ENCODE measurements around the gene PRND. TPM values are rescaled to one million over a fixed set of nuclear protein-coding genes. Genes with fewer than 3 reads are reported as not detected.

The PRND gene
- total and polyA plus RNA-seq, 8 donors: 15.4 to 25.7 (median 19.5) TPM; not detected in 2

DNA sequence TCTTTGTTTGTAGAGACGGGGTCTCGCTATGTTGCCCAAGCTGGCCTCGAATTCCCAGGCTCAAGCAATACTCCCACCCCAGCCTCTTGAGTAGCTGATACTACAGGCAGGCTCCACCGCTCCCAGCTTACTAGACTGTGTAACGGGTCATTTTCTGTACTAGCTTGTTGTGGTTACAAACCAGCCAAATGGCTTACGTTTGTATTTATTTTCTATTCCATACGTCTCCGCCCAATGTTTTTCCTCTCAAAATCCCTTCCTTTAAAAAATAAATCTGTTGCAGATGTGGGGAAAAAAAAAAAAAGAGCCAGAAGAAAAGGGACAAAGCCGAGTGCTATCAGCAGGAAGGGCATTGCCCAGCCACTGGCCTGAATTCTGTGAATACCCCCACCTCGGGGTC, 41.6 kb downstream of the PRND start:
- DNase-seq (no peak), ATAC-seq (no peak)
- H3K36me3 ChIP-seq: no peaks in the 10 kb centered on the region
- H3K27me3 ChIP-seq: no peaks in the 10 kb centered on the region
- H3K9me3 ChIP-seq: no peaks in the 10 kb centered on the region
- H3K27ac ChIP-seq: no peak overlapping the region
- intact Hi-C loops (cut with DNase I): no loop called here
- peaks cover 0 to 42% of the 10 kb centered on the region in 2 donors for H3K4me1 ChIP-seq
- H3K4me3 ChIP-seq: no peak overlapping the region
- TF ChIP-seq CTCF (IDR thresholded peaks at IDR 0.05): no peak

DNA sequence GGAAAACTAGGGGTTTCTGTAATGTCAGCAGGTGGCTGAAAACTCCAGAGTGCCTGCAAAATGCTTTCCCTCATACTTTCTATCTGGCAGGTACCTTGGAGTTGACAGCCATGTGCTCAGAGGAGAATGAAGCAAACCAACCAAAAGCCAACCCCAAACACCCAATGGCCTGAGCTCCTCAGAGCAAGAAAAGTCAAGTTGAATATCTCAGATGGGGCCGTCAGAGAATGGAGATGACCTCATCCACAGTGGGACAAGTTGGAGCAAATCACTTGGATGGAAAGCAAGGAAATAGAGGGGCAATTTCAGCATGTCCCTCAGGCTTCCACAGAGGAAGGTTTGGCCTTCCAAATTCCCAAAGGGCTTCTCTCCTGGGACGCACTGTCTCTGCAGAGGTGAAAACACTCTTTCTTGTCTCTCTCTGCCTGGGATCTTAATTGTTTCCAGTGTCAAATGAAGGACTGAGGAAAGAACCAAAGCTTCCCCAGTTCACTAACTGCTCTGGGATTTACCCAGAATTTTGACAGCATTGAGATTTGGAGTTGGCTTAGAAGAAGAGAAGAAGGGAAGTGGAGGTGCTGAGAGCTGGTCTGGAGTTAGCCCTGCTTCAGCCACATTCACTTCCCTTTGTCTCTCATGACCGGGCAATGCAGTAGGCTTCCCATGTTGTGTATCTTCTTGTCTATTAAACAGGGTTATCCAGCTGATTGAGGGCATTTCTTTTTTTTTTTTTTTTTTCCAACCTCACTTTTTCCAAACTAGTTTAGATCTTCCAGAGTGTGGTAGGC, 42.2 kb downstream of the PRND start:
- H3K27ac ChIP-seq: no peak overlapping the region
- H3K4me3 ChIP-seq: no peak overlapping the region
- no peak for TF ChIP-seq CTCF (IDR thresholded peaks at IDR 0.05)
- H3K4me1 ChIP-seq: peaks cover 0 to 42% of the 10 kb centered on the region in 2 donors
- DNase-seq: no peak
- H3K9me3 ChIP-seq: no peaks in the 10 kb centered on the region
- intact Hi-C loops (cut with DNase I): no loop called here
- no peaks in the 10 kb centered on the region for H3K36me3 ChIP-seq
- H3K27me3 ChIP-seq: no peaks in the 10 kb centered on the region
- ATAC-seq: peak; percentile 8

- Histone ChIP-seq H3K4me3 (no peak overlapping the region), H3K9me3 (no peaks in the 10 kb centered on the region), H3K36me3 (no peaks in the 10 kb centered on the region), H3K27ac (no peak overlapping the region), H3K4me1 (peaks cover 0 to 42% of the 10 kb centered on the region in 2 donors), H3K27me3 (no peaks in the 10 kb centered on the region)
- TF ChIP-seq CTCF (IDR thresholded peaks at IDR 0.05): no peak
- DNase-seq: no peak
- no peak for ATAC-seq
- intact Hi-C loops (cut with DNase I): no loop called here
These were observed 43.1 kb downstream of the PRND start for GRCh38 chr20:4764805-4765204.

DNA sequence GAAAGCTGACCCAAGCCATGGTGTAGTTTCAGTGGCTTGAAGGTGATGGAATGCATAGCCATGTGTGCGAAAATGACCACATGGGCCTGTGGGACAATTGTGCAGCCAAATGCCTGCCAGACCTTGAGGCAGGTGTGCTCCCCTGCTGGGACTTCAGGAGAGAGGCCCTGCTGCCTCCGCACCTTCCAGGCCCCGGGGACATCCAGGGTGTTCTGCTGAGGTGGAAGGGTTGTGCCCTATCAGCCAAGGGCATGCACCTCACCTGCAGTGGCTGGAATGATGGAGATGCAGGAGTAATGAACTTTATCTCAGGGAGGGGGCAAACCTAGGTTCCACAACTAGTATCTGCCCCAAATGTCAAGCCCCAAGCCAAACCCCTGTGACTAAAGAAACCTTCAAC, 44.0 kb downstream of the PRND start:
- Histone ChIP-seq H3K36me3 (no peaks in the 10 kb centered on the region), H3K27ac (no peak overlapping the region), H3K9me3 (no peaks in the 10 kb centered on the region), H3K4me3 (no peak overlapping the region), H3K4me1 (peaks cover 0 to 33% of the 10 kb centered on the region in 2 donors), H3K27me3 (no peaks in the 10 kb centered on the region)
- no peak for TF ChIP-seq CTCF (IDR thresholded peaks at IDR 0.05)
- intact Hi-C loops (cut with DNase I): no loop called here
- no peak for DNase-seq
- ATAC-seq: no peak

GRCh38 chr20:4766631-4767030, 44.9 kb downstream of the PRND start:
- Histone ChIP-seq H3K4me1 (peaks cover 0 to 24% of the 10 kb centered on the region in 2 donors), H3K27me3 (no peaks in the 10 kb centered on the region), H3K9me3 (peaks cover 0 to 7% of the 10 kb centered on the region in 2 donors), H3K27ac (peak overlapping the region in 1 of 2 donors; percentile 73), H3K36me3 (no peaks in the 10 kb centered on the region), H3K4me3 (no peak overlapping the region)
- DNase-seq: peak in 1 of 4 donors; percentile 66
- ATAC-seq: peak; percentile 76
- TF ChIP-seq CTCF (IDR thresholded peaks at IDR 0.05): no peak
- intact Hi-C loops (cut with DNase I): no loop called here
